Cerebellar nuclear complex (tissue), 1 donor: ENCODE data around the gene CCNG1.
"Not testable (repeated sequence)": the region's sequence is repeated elsewhere in the genome, so short reads cannot be mapped to it uniquely, and the experiment has no call there.

ENCODE experiments used
- DNase-seq, 2 experiments: peaks; one replicate each; lab custom pipeline; 2025; lab: John Stamatoyannopoulos, UW

Gene CCNG1, protein sequence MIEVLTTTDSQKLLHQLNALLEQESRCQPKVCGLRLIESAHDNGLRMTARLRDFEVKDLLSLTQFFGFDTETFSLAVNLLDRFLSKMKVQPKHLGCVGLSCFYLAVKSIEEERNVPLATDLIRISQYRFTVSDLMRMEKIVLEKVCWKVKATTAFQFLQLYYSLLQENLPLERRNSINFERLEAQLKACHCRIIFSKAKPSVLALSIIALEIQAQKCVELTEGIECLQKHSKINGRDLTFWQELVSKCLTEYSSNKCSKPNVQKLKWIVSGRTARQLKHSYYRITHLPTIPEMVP

DNA sequence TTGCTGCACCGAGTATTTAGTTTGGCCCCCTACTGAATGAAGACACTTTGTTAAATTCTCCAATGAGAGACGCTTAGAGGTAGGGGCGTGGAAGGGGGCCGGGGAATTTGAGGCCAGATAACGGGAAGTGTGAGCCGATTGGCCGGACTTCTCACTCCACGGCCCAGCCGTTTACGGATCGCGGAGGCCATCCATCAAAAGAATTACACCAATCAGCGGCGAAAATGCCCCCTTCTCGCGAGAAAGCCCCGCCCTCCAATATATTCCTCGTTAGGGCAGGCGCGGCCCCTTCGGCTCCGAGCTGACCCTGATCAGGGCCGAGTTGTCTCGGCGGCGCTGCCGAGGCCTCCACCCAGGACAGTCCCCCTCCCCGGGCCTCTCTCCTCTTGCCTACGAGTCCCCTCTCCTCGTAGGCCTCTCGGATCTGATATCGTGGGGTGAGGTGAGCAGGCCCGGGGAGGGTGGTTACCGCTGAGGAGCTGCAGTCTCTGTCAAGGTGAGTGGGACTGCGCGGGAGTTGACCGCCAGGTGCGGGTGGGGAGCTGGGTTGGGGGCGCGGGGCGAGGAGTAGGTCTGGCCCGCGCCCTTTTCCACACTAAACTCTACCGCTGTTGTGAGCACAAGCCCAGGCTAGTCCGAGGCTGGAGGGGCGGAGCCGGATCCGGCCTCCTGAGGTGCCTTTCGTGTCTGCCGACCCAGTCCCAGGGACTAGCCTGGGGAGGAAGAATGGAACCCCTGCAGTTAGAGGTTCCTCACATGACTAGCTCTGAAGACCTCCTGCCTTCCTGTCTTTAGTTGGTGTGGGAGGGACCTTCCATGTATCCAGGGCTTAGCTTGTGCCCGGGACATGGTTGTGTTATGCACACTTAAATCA is at the start of gene CCNG1:
Gene CCNG1 (plus strand): TSS at position 287 of the 874 bp plus-strand sequence. CDS start 1,662 bp downstream, outside the sequence.
- DNase-seq, result peak; percentile 81 to 90

DNA sequence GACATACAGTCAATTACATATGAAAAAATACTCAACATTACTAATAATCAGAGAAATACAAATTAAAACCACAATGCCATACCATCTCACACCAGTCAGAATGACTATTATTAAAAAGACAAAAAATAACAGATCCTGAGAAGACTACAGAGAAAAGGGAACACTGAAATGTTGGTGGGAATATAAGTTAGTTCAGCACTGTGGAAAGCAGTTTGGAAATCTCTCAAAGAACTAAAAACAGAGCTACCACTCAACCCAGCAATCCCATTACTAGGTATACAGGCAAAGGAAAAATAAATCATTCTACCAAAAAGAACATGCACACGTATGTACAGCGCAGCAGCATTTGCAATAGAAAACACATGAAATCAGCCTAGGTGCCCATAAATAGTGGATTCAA is 41.6 kb upstream of the CCNG1 start:
- DNase-seq, result no peak

DNA sequence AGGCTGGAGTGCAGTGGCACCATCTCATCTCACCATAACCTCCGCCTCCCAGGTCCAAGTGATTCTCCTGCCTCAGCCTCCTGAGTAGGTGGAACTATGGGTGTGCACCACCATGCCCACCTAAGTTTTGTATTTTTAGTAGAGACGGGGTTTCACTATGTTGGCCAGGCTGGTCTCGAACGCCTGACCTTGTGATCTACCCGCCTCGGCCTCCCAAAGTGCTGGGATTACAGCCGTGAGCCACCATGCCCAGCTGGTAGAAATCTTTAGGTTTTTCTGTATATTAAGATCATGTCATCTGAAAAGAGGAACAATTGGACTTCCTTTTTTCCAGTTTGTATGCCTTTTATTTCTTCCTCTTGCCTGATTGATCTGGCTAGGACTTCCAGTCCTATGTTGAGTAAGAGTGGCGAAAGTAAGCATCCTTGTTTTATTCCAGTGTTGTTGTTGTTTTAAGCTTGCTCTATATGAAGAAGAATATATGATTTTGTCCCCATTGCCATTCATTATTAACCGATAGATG is 40.5 kb upstream of the CCNG1 start:
- DNase-seq, result not testable (repeated sequence)

DNA sequence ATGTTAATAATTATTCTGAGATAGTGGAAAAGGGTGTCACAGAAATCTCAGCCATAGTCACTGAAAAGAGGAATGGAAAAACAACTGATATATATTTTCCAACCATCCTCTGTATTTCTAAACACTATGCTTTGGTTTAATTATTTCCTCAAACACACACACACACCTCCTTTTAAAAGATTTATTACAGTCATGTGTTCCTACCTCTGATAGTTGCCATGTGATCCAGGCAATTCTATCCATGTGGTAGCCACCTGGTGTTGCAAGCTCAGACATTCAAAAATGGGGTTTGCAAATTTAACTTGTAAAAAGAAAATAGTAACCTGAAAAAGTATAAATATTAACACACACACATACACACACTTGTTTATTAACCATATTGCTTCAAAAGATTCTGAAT is 40.0 kb upstream of the CCNG1 start:
- no peak for DNase-seq

DNA sequence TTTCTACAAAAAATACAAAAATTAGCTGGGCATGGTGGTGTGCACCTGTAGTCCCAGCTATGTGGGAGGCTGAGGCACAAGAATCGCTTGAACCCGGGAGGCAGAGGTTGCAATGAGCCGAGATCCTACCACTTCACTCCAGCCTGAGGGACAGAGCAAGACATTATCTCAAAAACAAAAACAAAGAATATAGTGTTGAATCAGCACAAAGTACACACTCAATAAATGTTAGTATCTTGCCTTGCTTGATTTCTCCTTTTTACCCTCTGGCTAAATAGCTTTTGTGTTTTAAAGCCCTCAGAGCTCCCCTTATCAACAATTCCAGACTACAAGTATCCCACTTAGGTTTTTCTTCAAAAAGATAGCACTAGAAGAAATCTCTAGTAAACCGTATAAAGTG is 37.5 kb upstream of the CCNG1 start:
- no peak for DNase-seq

DNA sequence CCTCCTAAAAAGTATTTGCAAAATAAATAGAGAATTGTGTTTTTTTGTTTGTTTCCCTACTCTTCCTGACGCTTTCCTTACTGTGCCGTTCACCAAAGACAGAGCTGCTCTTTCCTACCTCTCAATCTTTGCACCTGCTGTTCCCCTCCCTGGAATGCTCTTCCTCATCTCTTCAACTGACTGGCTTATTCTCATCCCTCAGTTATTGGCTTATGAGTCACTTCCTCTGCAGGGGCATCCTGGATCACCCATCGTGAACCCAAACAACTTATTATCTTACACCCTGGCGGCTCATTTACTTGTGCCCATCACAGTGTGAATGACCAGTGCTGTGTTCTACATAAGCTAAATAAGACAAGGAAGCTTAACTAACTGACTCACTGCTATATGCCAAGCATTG is 36.1 kb upstream of the CCNG1 start:
- no peak for DNase-seq

DNA sequence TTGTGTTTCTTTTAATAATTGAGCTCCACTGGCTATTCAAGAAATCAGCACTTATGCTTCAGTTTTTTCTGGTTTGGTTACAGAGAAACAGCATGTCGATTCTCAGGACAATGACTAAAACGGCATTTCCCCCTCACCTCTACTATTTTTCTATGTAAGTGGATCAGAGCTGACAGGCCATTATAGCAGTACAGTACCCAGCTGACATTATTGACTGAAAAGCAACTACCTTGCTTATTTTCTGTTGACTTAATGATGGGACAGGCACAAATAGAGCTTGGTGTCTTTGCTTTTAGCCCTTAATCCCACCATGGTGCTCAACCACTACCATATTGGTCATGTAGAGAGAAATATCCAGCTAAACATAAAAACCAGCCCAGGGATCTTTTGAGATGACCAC is 35.4 kb upstream of the CCNG1 start:
- no peak for DNase-seq

DNA sequence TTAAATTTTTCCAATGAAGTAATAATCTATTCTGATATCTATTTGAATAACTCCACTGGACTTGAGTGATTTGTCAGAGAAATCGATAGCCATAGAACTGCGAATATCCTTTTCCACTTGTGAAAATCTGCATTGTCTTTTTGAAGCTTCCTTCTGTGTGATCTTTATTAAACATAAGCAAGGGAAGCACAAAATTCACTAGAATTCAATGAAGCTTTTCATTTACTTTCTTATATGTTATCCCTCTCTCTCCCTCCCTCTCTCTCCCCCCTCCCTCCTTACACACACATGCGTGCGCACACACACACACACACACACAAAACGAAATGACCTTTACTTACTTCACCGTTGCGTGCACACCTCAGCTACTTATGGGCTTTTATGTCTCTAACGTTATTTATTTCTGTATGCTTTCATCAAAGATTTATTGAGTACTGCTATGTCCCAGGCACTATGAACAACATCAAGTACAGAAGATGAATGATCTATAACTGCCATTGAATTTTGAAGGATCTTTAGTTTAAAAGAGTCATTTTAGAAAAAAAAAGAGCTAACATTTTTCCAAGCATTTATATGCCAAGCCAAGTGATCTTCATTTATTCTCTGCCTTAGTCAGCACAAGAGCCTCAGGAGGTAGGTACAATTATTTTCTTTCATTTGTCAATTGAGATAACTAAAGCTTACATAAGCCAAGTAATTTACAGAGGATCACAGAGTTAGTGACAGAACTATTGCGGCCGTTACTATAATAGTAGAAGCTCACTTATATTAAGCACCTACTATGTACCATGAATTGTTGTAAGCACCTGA is 32.8 kb upstream of the CCNG1 start:
- DNase-seq, result no peak

DNA sequence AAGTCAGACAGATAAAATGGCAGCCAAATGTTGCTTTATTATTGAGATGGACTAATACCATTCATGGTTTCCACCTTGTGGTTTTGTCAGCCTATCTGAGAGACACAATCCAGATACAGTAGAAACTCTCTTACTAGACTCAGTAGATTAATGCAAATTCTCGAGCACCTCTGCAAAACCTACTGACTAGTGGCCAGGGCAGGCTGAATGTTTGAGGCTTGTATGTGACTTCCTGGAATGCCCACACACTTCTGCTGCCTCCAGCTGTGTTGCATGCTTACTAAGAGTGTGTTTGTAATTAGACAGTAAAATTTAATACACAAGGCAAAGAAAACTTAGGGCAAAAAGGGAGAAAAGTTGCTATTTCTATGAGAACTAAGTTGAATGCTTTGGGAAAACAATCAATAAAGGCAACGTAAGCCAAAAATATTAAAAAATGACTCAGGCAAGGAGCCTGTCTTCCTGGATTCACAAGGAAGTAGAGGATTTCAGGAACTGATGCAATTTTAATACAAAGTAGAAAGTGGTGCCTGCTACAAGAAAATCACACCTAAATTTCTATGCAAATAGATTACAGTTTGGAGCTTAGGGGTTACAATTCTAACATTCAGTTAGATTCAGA is 30.2 kb upstream of the CCNG1 start:
- DNase-seq, result no peak

DNA sequence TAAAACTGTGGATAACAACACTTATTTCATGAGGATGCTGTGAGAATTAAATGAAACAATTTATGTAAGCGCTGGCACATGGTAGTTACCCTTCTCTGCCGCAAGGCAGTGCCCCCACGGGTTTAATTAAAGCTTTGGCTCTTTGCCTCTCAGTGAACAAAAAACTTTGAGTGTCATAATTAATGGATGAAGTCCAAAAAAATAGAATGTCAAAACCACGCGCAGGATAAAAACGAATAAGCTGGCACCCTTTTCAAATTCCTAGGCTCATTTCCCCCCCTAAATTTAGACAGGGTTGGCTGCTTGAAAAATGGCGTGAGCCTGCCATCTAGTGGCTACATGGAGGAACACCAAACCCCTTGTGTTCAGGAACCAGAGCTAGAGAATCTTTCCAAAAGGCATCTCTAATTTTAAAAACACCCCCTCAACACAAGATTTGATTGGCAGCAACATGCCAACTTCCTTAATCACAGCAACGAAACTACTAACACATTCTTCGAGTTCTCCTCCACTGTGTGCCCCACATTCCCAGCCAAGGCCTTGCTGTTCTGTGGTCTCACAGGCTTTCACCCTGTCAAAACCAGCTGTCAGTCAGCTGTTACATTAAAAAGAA is 29.0 kb upstream of the CCNG1 start:
- DNase-seq, result peak in 1 of 2 experiments; percentile 52

DNA sequence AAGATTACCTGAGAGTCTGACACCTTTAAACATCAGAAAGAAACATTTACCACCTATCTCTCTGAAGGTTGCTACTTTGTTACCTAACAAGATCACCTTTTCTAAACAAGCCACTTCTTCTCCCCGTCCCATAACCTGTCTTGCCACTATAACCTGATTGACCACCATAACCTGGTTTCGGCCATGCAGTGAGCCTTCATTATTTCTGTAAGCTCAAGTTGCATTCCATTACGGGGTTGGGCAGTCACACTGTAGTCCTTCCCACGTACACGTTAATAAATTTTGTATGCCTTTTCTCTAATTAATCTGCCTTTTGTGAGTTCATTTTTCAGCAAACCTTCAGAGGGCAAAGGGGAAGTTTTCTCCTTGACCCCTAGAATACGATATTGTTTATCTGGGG is 28.0 kb upstream of the CCNG1 start:
- no peak for DNase-seq

DNA sequence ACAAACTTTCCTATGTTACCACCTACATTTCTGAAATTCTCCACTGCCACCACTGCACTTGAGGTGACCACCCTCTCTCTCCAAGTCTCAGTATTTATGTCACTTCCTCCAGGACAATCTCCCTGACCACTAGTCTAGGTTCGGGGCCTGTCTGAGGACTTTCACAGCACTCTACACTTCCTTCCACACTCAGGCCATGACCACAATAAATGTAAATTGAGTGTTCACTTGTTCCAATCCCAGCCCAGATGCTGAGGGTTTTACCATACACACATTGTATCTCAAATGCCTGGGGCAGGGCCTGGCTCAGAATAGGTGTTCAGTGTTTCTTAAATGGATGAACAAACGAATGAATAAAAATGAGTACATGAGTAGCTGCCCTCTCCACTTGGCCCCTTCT is 26.9 kb upstream of the CCNG1 start:
- DNase-seq, result no peak

DNA sequence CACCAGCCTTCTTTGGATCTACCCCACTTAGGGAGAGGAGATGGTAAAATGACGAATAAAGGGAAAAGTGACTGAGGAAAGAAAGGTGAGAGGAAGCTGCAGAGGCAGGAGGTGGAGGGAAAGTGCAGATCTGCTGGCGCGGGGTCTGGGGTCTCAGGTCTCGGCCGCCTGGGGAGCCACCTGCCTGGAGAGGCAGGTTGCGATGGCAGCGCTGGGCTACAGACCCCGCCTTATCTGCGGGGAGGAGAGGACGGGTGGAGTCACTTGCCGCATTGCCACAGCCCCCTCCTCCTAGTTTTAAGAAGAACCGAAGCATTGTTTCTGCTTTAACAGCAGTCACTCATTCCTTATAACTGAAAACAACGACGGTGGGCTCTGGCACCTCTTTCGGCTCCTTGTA is 21.7 kb upstream of the CCNG1 start:
- not testable (repeated sequence) for DNase-seq

DNA sequence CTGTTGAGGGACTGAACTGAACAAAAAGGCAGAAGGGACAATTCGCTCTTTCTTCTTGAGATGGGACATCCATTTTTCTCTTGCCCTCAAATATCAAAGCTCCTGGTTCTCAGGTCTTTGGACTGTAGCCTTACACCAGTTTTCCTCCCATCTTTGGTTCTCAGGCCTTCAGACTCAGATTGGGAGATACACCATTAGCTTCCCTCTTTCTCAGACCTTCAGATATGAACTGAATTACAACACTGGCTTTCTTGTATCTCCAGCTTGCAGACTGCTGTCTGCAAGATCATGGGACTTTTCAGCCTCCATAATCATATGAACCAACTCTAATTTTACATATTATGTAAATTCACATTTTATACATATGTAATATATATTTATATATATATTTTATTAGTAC is 12.6 kb upstream of the CCNG1 start:
- DNase-seq, result no peak

DNA sequence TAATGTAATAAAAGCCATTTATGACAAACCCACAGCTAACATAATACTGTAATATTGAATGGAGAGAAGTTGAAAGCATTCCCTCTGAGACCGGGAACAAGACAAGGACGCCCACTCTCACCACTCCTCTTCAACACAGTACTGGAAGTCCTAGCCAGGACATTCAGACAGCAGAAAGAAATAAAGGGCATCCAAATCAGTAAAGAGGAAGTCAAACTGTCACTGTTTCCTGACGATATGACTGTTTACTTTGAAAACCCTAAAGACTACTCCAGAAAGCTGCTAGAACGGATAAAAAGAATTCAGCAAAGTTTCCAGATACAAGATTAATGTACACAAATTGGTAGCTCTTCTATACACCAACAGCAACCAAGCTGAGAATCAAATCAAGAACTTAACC is 11.3 kb upstream of the CCNG1 start:
- DNase-seq, result not testable (repeated sequence)

DNA sequence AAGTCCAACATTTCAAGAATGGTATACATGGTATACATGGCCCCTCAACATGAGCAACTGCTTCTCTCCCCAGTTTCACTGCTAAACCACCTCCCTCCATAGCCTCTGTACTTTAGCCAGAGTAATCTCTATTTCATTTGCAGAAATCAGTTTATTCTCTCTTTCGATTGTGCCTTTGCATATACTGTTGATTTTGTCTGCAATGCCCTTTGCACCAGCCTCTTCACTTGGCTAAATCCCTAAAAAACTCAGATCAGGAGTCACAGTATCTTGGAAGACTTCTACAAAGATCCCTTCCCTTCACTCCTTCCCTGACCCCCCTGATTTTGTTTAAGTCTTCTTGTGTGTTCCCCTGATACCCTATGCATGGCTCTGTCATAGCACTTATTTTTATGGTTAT is 4.9 kb upstream of the CCNG1 start:
- DNase-seq, result no peak

DNA sequence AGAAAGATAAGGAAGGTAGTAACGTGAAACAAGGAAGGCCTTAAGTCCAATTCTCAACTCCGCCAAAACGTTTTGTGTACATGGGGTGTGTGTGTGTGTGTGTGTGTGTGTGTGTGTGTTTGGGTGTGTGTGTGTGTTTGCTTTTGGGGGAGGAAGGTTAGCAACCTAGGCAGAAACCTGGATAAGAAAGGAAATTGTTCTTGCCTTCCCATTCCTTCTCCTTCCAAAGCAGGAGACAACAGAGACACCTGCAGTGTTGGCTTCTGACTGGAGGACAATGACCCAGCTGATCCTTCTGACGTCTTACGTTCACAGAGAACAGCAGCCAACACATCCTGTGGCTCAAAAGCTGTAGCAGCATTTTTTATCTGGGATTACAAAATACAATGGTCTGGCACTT is 4.1 kb upstream of the CCNG1 start:
- DNase-seq, result no peak

DNA sequence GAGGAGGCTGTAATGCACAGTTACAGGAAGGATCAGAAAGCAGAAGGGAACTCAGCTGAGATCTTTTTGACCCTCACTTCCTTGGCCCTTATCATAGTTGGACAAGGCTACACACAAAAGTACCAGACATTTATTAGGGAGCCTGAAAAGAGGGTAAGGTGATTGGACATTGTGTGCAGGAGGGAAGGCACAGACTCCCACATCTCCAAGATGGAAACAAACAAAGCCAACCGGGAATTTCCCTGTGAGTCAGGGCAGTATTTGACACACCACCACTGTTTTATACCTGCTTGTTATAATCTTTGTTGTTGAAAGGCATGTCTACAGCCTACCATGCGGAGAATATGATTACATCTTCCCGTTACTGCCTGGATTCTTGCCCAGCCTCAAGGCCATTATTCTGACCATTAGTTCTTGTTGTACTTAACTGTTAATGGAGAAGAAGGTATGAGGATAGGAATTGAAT is 3.0 kb upstream of the CCNG1 start:
- no peak for DNase-seq

DNA sequence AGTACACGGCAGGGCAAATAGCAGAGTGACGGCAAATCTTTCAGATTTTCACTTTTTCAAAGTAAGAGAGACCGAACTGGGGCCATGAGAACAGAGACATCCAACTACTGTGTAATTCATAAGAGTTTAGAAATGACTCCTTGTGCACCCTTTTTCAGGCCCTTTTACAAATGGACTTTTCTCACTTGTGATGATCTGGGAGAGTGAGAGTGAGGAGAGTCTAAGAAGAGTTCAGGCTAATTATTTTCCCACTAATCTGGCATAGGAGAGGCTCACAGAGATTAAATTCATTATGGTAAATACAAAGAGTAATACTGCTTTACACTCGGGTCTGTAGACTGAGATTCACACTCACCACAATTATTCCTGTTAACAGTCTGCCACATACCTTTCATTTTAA is 880 bp upstream of the CCNG1 start:
- no peak for DNase-seq

DNA sequence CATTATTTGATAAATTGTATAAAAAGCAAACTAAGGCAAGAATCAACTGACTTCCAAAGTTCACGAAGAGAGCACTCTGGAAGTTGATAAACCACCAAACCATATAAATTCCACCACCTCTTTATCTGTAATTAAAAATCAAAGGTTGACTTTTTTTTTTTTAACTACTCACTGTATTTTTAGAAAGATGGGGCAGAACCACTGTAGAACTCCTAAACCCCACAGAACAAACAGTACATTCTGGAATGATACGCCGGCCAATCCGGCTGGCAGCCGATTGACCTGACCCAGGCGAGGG is 435 bp upstream of the CCNG1 start:
- no peak for DNase-seq

DNA sequence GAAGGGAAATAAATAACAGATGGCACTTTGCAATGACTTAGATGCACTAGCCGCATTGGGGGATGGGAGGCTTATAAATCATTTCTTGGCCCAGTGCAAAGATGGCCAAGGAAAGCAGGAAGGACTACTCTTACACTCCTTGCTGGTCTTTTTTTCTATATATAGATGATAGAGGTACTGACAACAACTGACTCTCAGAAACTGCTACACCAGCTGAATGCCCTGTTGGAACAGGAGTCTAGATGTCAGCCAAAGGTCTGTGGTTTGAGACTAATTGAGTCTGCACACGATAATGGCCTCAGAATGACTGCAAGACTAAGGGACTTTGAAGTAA is 1.7 kb downstream of the CCNG1 start:
- DNase-seq, result no peak

DNA sequence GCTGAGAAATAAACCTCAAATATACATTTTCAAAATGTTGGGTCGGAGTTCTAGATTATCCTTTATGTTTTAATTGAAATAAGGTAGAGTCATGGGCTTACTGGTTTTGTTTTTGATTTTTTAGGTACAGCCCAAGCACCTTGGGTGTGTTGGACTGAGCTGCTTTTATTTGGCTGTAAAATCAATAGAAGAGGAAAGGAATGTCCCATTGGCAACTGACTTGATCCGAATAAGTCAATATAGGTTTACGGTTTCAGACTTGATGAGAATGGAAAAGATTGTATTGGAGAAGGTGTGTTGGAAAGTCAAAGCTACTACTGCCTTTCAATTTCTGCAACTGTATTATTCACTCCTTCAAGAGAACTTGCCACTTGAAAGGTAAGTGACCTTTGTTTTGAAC is 3.6 kb downstream of the CCNG1 start:
- no peak for DNase-seq
